Karpas-422 (cell line): Measurements from ENCODE around the gene RBM17. TPM values are rescaled to one million over a fixed set of nuclear protein-coding genes. Genes with fewer than 3 reads are reported as not detected.
"Not testable (repeated sequence)": the region's sequence is repeated elsewhere in the genome, so short reads cannot be mapped to it uniquely, and the experiment has no call there.

Source experiments
- DNase-seq: peaks from one replicate; pipeline ENCODE4 v3.0.0-alpha.2; 2015
- H2AFZ ChIP-seq: fragments of 200-600 bp; sonication (generic); 2 replicates; pipeline ENCODE4 v1.6.1; 2014; ENCODE audit warnings: antibody characterized with exemption, low read length, mixed read lengths
- H3K27ac ChIP-seq: fragments of 200-600 bp; sonication (generic); 2 replicates; pipeline ENCODE4 v1.5.1; 2014; ENCODE audit warnings: mild to moderate bottlenecking, low read length, moderate library complexity
- H3K27me3 ChIP-seq: fragments of 200-600 bp; sonication (generic); 2 replicates; pipeline ENCODE4 v1.6.1; 2014; ENCODE audit warnings: low read length, mixed read lengths
- H3K36me3 ChIP-seq: fragments of 200-600 bp; sonication (generic); 2 replicates; pipeline ENCODE4 v1.6.1; 2014; ENCODE audit warnings: low read length, mixed read lengths; ENCODE audit not compliant: insufficient read depth
- H3K4me1 ChIP-seq: fragments of 200-600 bp; sonication (generic); 2 replicates; pipeline ENCODE4 v1.6.1; 2014; ENCODE audit warnings: mild to moderate bottlenecking, low read length, mixed read lengths
- H3K4me2 ChIP-seq: fragments of 200-600 bp; sonication (generic); 2 replicates; pipeline ENCODE4 v1.6.1; 2014; ENCODE audit warnings: low read length, low read depth, mild to moderate bottlenecking; ENCODE audit not compliant: poor library complexity, severe bottlenecking
- H3K4me3 ChIP-seq: fragments of 200-600 bp; sonication (generic); 2 replicates; pipeline ENCODE4 v1.5.1; 2014; ENCODE audit warnings: mild to moderate bottlenecking, antibody characterized with exemption, low read length, mixed read lengths
- H3K79me2 ChIP-seq: fragments of 200-600 bp; sonication (generic); 2 replicates; pipeline ENCODE4 v1.6.1; 2014; ENCODE audit warnings: mild to moderate bottlenecking, low read length, mixed read lengths
- H3K9ac ChIP-seq: fragments of 200-600 bp; sonication (generic); 2 replicates; pipeline ENCODE4 v1.6.0; 2014; ENCODE audit warnings: low read length
- H3K9me2 ChIP-seq: fragments of 200-600 bp; sonication (generic), shearing (Covaris generic); replicated peaks from 2 replicates; pipeline ENCODE4 v1.6.0; 2014; ENCODE audit warnings: mild to moderate bottlenecking, low read length, moderate library complexity; ENCODE audit not compliant: insufficient read depth
- H3K9me3 ChIP-seq: fragments of 300-700, 200-600 bp; sonication (generic); 2 replicates; pipeline ENCODE4 v1.6.1; 2014; ENCODE audit warnings: low read length, mixed read lengths
- H4K20me1 ChIP-seq: fragments of 200-600 bp; sonication (generic); 2 replicates; pipeline ENCODE4 v1.6.1; 2014; ENCODE audit warnings: mild to moderate bottlenecking, antibody characterized with exemption, low read length, low read depth; ENCODE audit not compliant: insufficient read depth
- total RNA-seq: library from RNA; depleted of rRNA; stranded (reverse); fragments of >200 nt; shearing (Covaris generic); gene quantifications from 2 replicates; pipeline ENCODE4 v1.2.3, GENCODE V29; 2014; ENCODE audit warnings: low replicate concordance

RBM17 gene
- total RNA-seq, 1 experiment from 2014 or later, result 72.5 TPM

DNA sequence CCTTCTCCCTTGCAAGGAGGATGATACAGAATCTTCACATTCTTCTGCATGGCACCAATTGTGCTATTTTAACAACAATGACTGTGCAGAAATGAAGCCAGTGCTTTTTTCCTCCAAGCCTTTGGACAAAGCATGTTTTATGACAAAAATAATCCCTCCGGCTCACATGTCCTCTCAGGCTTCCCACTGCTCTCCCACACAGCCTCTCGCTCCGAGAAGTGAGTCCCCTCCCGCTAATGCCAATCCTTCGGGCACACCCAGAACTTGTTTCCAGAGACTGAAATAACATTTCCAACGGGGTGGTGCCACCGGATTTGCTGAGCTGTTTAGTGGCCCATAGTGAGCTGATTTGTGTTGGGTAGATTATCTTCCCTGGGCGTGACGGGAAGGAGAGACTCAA lies 35.8 kb downstream of the RBM17 start:
- no peak overlapping the region for H3K27ac ChIP-seq
- no peaks in the 10 kb centered on the region for H3K79me2 ChIP-seq
- no peaks in the 10 kb centered on the region for H3K9me2 ChIP-seq
- no peaks in the 10 kb centered on the region for H3K36me3 ChIP-seq
- H2AFZ ChIP-seq, result no peak overlapping the region
- H4K20me1 ChIP-seq, result peaks cover 6% of the 10 kb centered on the region; the same call in 1 of the 2 replicates
- no peak overlapping the region for H3K4me3 ChIP-seq
- no peaks in the 10 kb centered on the region for H3K27me3 ChIP-seq
- no peak overlapping the region for H3K9ac ChIP-seq
- H3K4me2 ChIP-seq, result no peak overlapping the region
- DNase-seq, result no peak
- no peaks in the 10 kb centered on the region for H3K4me1 ChIP-seq
- no peaks in the 10 kb centered on the region for H3K9me3 ChIP-seq

DNA sequence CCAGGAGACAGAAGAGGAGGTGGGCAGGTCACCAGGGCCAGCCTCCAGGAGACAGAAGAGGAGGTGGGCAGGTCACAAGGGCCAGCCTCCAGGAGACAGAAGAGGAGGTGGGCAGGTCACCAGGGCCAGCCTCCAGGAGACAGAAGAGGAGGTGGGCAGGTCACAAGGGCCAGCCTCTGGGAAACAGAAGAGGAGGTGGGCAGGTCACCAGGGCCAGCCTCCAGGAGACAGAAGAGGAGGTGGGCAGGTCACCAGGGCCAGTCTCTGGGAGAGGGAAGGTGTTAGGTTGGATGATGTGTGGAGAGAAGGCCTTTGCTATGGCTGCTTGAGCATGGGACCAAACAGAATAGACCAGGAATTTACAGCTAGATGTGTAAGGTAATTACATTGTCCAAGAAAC lies 38.6 kb downstream of the RBM17 start:
- not testable (repeated sequence) for H3K36me3 ChIP-seq, H3K4me1 ChIP-seq, H3K9ac ChIP-seq, H3K9me2 ChIP-seq, H3K27me3 ChIP-seq, H3K79me2 ChIP-seq, DNase-seq, H3K4me2 ChIP-seq, H3K4me3 ChIP-seq, H4K20me1 ChIP-seq, H3K27ac ChIP-seq, H3K9me3 ChIP-seq, H2AFZ ChIP-seq

DNA sequence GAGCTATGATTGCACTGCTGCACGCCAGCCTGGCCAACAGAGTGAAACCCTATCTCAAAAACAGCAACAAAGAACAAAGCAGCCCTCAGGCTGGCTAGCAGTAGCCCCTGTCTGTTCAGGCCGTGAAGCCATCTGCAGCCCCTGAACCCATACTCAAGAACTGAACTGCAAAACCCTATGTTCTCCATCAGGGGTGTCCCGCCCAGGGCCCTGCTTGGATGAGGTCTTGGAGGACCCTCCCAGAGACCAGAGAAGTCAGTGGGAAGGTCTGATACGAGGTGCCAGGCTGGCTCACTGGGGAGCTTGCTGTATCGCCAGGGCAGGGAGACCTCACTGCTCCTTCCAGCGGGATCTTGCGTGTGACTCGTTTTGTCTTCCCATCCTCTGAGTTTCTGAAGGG lies 39.3 kb downstream of the RBM17 start:
- Histone ChIP-seq H3K9ac (no peak overlapping the region), H2AFZ (no peak overlapping the region), H3K27me3 (no peaks in the 10 kb centered on the region), H3K79me2 (no peaks in the 10 kb centered on the region), H4K20me1 (no peaks in the 10 kb centered on the region), H3K4me3 (no peak overlapping the region), H3K27ac (no peak overlapping the region), H3K4me1 (no peaks in the 10 kb centered on the region), H3K9me2 (no peaks in the 10 kb centered on the region), H3K36me3 (no peaks in the 10 kb centered on the region), H3K9me3 (no peaks in the 10 kb centered on the region), H3K4me2 (no peak overlapping the region)
- DNase-seq, result no peak

DNA sequence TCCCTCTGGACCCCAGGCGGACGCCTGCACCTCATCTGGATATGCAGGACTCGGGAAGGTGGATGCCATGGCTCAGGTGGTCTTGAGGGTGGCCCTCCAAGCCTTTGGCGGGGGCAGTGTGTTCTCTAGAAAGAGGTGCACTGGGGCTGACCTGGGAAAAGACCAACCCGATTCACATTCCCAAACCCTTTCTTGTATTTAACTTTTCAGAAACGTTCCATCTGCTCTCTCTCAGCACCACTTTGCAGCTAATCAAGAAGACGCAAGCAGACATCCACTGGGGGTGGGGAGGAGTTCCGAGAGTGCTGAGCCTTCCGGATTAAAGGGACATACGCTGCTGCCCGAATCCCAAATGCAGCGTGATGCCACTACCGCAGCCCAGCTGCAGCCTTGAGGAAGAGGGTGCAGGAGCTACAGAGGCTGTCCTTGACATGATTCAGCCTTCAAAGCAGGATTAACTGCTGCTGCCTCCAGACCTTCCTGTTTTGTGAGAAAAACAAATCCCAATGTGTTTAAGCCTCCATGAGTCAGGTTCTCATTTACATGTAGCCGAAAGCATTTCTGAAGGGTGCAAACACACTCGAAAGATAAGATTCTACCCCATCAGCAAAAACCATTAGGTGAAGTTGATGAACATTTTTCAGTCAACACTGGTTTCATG lies 39.9 kb downstream of the RBM17 start:
- H3K79me2 ChIP-seq, result no peaks in the 10 kb centered on the region
- H3K36me3 ChIP-seq, result no peaks in the 10 kb centered on the region
- H3K9me3 ChIP-seq, result no peaks in the 10 kb centered on the region
- no peaks in the 10 kb centered on the region for H4K20me1 ChIP-seq
- H3K27ac ChIP-seq, result no peak overlapping the region
- H3K9me2 ChIP-seq, result no peaks in the 10 kb centered on the region
- no peak overlapping the region for H3K4me2 ChIP-seq
- no peak overlapping the region for H2AFZ ChIP-seq
- H3K4me3 ChIP-seq, result no peak overlapping the region
- no peak for DNase-seq
- no peaks in the 10 kb centered on the region for H3K4me1 ChIP-seq
- no peak overlapping the region for H3K9ac ChIP-seq
- no peaks in the 10 kb centered on the region for H3K27me3 ChIP-seq

DNA sequence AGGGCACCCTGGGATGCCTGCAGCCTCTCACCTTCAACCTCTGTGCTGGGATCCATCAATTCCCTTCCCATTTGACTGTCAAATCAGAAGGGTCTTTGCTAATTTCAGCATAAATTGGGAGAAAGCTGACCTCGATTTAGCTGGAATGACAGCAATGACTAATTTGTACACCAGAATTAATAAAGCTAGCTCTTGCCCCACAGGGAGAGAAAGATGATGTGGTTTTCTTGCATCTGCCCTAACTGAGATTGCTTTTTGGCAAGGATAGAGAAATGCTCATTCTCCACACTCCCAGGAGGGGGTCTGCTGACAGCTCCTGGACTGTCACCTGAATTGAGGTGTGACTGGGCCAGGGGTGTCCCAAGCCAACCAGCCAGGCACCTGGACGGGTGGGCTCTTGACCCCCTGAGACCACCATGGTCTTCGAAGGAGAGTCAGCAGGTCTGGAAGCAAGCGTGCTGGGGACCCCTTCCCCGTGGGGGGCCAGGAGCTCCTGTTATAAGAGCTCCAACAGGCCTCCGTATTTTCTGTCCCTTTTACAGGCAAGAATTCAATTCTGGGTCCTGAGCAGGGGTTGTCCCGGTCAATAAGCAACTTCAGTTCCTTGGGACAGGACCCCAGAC lies 42.1 kb downstream of the RBM17 start:
- no peak overlapping the region for H3K27ac ChIP-seq
- H3K4me3 ChIP-seq, result no peak overlapping the region
- H3K36me3 ChIP-seq, result no peaks in the 10 kb centered on the region
- H3K9me2 ChIP-seq, result no peaks in the 10 kb centered on the region
- no peaks in the 10 kb centered on the region for H3K27me3 ChIP-seq
- no peaks in the 10 kb centered on the region for H3K9me3 ChIP-seq
- no peak overlapping the region for H3K4me2 ChIP-seq
- no peak overlapping the region for H2AFZ ChIP-seq
- H3K9ac ChIP-seq, result no peak overlapping the region
- no peak for DNase-seq
- H3K4me1 ChIP-seq, result peaks cover 4% of the 10 kb centered on the region; the same call in 1 of the 2 replicates
- H4K20me1 ChIP-seq, result no peaks in the 10 kb centered on the region
- H3K79me2 ChIP-seq, result no peaks in the 10 kb centered on the region

DNA sequence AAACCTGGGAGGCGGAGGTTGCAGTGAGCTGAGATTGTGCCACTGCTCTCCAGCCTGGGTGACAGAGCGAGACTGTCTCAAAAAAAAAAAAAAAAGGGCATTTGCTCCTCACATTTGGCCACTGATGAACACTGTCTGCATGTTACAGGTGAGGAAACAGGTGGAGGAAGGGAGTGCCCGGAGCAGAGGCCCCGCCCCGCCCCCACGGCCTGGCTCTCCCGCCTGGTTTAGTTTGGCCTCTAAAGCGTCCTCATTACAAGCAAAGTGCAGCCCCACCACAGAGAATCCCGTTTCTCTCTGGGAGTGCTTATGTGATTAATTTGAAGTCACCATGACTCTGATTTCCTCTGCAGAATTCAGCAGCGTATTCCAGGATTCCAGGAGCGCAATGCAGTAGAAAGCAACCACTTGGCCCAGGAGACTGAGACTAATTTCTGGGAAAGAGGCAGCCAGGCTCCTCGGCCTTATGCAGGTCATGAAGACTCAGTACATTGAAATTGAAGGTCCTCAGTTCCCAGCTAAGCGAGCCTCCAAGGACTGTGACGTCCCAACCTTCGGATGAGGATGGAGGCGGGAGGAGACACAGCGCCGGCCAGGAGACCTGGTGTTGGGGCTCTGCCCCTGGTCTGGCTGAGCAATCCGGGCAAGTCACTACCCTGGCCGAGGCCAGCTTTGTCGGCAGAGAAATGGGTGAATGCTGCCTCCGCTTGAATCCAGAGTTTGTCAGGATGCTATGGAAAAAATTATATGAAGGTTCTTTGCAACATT lies 44.7 kb downstream of the RBM17 start:
- no peak overlapping the region for H3K4me3 ChIP-seq
- no peaks in the 10 kb centered on the region for H3K79me2 ChIP-seq
- no peak for DNase-seq
- H3K27me3 ChIP-seq, result no peaks in the 10 kb centered on the region
- no peak overlapping the region for H2AFZ ChIP-seq
- H3K4me1 ChIP-seq, result peaks cover 4% of the 10 kb centered on the region; the same call in 1 of the 2 replicates
- H4K20me1 ChIP-seq, result no peaks in the 10 kb centered on the region
- H3K4me2 ChIP-seq, result no peak overlapping the region
- no peaks in the 10 kb centered on the region for H3K9me3 ChIP-seq
- H3K9me2 ChIP-seq, result no peaks in the 10 kb centered on the region
- no peaks in the 10 kb centered on the region for H3K36me3 ChIP-seq
- H3K27ac ChIP-seq, result no peak overlapping the region
- no peak overlapping the region for H3K9ac ChIP-seq

DNA sequence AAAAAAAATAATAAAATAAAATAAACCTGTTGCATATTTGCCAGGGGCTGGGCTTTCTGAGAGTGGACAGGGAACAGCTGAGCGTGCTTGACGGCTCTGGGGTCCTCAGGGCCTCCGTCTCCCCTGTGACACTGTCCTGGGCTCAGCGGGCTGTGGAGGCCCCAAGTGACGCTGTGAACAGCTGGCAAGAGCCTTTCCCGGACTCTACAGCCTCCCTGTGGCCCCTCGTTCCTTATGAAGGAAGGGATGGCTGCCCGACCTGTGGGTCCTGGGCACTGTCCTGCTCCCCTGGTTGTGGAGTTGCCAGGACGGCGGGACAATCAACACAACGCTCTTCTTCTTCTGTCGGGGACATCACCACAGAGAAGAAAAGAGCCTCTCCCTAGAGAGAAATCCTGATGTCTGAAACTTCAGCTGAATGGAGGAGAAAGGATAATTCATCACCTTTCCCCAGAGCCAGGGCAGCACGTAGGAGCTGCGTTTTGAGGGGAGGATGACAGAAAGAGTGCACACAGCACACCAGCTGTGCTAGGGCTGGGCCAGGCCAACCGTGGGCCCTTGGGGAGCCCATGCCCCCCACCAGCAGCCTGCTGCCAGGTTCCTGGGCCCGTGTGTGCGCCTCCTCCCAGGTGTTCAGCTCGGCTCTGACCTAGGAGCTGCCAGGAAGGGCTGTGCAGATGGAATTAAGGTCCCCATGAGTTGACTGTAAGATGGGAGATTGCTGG lies 45.4 kb downstream of the RBM17 start:
- H3K9ac ChIP-seq, result no peak overlapping the region
- no peak overlapping the region for H3K27ac ChIP-seq

DNA sequence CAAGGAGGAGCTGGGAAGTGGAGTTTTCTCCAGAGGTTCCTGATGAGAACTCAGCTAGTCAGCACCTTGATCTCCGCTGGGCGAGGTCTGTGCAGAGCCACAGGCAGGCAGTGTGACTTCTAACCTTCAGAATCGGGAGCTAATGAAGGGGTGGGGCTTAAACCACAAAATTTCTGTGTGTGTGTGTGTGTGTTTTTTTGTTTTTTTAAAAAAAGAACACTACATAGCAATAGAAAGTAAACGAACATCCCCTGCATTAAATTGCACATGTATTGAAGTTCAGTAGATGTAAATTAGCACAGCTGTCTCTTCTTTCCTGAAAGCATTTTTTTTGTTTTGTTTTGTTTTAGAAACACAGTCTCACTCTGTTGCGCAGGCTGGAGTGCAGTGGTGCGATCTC lies 46.2 kb downstream of the RBM17 start:
- peaks cover 4% of the 10 kb centered on the region; the same call in 1 of the 2 replicates for H3K4me1 ChIP-seq
- H3K9me3 ChIP-seq, result no peaks in the 10 kb centered on the region
- H4K20me1 ChIP-seq, result no peaks in the 10 kb centered on the region
- H3K79me2 ChIP-seq, result no peaks in the 10 kb centered on the region
- no peak overlapping the region for H2AFZ ChIP-seq
- no peak overlapping the region for H3K9ac ChIP-seq
- no peaks in the 10 kb centered on the region for H3K27me3 ChIP-seq
- no peak overlapping the region for H3K4me2 ChIP-seq
- no peaks in the 10 kb centered on the region for H3K9me2 ChIP-seq
- no peak for DNase-seq
- H3K36me3 ChIP-seq, result no peaks in the 10 kb centered on the region
- no peak overlapping the region for H3K4me3 ChIP-seq
- H3K27ac ChIP-seq, result no peak overlapping the region

More for the DNA sequence above, 45.4 kb downstream of the RBM17 start:
- Histone ChIP-seq H3K9me2 (no peaks in the 10 kb centered on the region), H3K79me2 (no peaks in the 10 kb centered on the region), H3K4me2 (no peak overlapping the region), H3K4me3 (no peak overlapping the region), H3K4me1 (peaks cover 4% of the 10 kb centered on the region; the same call in 1 of the 2 replicates), H3K9me3 (no peaks in the 10 kb centered on the region), H4K20me1 (no peaks in the 10 kb centered on the region), H2AFZ (no peak overlapping the region), H3K27me3 (no peaks in the 10 kb centered on the region), H3K36me3 (no peaks in the 10 kb centered on the region)
- no peak for DNase-seq
